ENCODE results near the gene JPH4. TPM values are rescaled to one million over a fixed set of nuclear protein-coding genes. Genes with fewer than 3 reads are reported as not detected.
"Not testable (repeated sequence)": the region's sequence is repeated elsewhere in the genome, so short reads cannot be mapped to it uniquely, and the experiment has no call there.

Gene JPH4
- total and polyA plus RNA-seq, 7 donors, result 0.01 to 0.62 (median 0.13) TPM

DNA sequence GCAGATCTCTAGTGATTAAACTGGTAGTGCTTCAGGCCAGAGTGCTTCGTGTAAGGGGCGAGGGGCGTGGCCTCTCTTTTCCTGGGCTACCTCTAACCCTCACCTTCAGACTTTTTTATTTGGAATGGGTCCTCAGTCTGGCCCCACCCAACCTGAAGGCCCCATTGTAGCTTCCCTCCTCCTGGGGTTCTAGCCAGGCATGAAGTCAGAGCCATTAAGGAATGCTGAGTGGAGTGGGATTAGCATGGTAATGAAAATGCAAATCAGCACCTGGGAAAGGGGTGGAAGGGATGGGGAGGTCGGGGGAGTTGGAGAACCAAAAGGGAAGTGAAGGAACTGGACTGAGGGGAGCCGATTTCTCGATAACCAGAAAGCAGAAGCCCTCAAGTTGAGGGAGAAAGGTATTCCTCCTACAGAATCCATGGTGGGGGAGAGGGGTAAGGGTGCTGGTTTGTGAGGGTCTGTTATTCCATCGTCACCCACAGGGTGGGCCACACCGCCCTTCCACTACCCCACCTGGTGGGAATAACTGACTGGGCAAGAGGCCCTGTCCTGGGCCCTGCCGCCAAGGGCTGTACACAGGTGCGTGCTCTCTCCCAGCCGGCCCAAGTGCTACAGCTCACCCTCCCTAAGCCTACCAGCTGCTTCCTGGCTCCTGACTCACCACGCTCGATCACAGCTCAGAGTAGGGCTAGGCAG is 41.1 kb downstream of the JPH4 start:
- WGBS, 3 donors, result 47 to 60% (median 54%) methylated on average over 13 of the region's 13 CpGs
- no peaks in the 10 kb centered on the region for H3K9me3 ChIP-seq
- ATAC-seq (peak in 1 of 4 donors; percentile 26), DNase-seq (no peak)
- no peaks in the 10 kb centered on the region for H3K36me3 ChIP-seq (ENCODE audit: insufficient read depth in 1 of 2, low read depth in 1 of 2)
- H3K4me3 ChIP-seq, result no peak overlapping the region
- H3K4me1 ChIP-seq, result no peaks in the 10 kb centered on the region
- no peaks in the 10 kb centered on the region for H3K27me3 ChIP-seq (ENCODE audit: insufficient read depth in 3 of 3, low read length in 2 of 3)
- TF ChIP-seq, protein P1, sequence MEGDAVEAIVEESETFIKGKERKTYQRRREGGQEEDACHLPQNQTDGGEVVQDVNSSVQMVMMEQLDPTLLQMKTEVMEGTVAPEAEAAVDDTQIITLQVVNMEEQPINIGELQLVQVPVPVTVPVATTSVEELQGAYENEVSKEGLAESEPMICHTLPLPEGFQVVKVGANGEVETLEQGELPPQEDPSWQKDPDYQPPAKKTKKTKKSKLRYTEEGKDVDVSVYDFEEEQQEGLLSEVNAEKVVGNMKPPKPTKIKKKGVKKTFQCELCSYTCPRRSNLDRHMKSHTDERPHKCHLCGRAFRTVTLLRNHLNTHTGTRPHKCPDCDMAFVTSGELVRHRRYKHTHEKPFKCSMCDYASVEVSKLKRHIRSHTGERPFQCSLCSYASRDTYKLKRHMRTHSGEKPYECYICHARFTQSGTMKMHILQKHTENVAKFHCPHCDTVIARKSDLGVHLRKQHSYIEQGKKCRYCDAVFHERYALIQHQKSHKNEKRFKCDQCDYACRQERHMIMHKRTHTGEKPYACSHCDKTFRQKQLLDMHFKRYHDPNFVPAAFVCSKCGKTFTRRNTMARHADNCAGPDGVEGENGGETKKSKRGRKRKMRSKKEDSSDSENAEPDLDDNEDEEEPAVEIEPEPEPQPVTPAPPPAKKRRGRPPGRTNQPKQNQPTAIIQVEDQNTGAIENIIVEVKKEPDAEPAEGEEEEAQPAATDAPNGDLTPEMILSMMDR (IDR thresholded peaks at IDR 0.05), result no peak
- H3K27ac ChIP-seq, result no peak overlapping the region
- intact Hi-C loops (cut with DNase I), result loop anchor here in 1 of 2 donors (5.0 kb wide), 1 partner anchor 50 kb away; no protein-coding TSS in a partner anchor

DNA sequence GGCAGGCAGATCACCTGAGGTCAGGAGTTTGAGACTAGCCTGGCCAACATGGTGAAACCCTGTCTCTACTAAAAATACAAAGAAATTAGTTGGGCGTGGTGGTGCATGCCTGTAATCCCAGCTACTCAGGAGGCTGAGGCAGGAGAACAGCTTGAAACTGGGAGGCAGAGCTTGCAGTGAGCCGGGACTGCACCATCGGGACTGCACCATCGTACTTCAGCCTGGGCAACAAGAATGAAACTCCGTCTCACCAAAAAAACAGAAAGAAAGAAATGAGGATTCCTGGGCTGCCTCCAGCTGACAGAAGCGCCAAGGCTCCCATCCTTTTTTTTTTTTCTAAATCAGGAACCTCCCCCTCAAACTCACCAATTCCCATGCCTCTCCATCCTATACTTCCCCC is 41.7 kb downstream of the JPH4 start:
- not testable (repeated sequence) for H3K36me3 ChIP-seq (ENCODE audit: insufficient read depth in 1 of 2, low read depth in 1 of 2); H3K4me3 ChIP-seq; ATAC-seq; H3K27me3 ChIP-seq (ENCODE audit: insufficient read depth in 3 of 3, low read length in 2 of 3); H3K9me3 ChIP-seq; H3K4me1 ChIP-seq; DNase-seq; H3K27ac ChIP-seq
- intact Hi-C loops (cut with DNase I), result loop anchor here in 1 of 2 donors (5.0 kb wide), 1 partner anchor 50 kb away; no protein-coding TSS in a partner anchor
- WGBS, 3 donors, result 72 to 81% (median 75%) methylated on average over 6 of the region's 6 CpGs

DNA sequence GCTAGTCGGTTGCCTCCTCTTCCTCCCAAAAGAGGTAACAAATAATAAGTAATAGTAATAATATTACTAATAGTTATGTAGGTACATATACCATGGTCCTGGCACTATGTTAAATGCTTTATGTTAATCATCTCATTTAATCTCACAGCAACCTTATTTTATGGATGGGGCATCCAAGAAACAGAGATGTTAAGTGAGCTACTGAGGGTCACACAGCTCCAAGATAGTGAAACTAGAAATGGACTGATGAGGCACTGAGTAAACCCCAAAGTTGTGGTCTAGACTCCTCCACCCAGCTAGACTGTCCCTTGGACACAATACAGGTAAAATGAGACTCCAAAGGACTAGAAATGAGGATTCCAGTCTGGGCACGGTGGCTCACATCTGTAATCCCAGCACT is 42.1 kb downstream of the JPH4 start:
- TF ChIP-seq, protein P1 (IDR thresholded peaks at IDR 0.05), result no peak
- Histone ChIP-seq H3K4me3 (no peak overlapping the region), H3K9me3 (no peaks in the 10 kb centered on the region), H3K36me3 (ENCODE audit: insufficient read depth in 1 of 2, low read depth in 1 of 2) (no peaks in the 10 kb centered on the region), H3K4me1 (no peaks in the 10 kb centered on the region), H3K27me3 (ENCODE audit: insufficient read depth in 3 of 3, low read length in 2 of 3) (no peaks in the 10 kb centered on the region), H3K27ac (no peak overlapping the region)
- WGBS, 3 donors, result 83 to 86% (median 85%) methylated on average over 2 of the region's 2 CpGs
- intact Hi-C loops (cut with DNase I), result loop anchor here in 1 of 2 donors (5.0 kb wide), 1 partner anchor 49 kb away; no protein-coding TSS in a partner anchor
- no peak for ATAC-seq
- no peak for DNase-seq

DNA sequence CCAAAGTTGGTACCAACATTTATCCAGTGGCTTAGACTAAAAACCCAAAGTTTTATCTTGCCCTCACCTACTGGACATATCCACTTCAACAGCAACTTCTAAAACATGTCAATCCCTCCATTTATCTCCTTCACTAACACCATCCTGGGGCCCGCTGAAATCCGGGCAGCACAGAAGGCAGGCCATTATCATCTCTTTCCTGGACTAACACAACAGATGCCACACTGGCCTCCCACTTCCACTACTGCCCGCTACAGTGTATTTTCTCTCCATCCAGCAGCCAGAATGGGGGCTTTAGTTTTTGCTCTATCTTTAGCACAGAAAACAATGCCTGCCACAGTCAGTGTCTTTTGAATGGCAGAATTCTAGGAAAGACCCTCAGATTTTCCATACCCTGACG is 42.6 kb downstream of the JPH4 start:
- TF ChIP-seq, protein P1 (IDR thresholded peaks at IDR 0.05), result no peak
- DNase-seq, result no peak
- Histone ChIP-seq H3K27me3 (ENCODE audit: insufficient read depth in 3 of 3, low read length in 2 of 3) (peaks cover 0 to 2% (median 0%) of the 10 kb centered on the region in 3 donors), H3K4me3 (no peak overlapping the region), H3K27ac (no peak overlapping the region), H3K9me3 (no peaks in the 10 kb centered on the region), H3K36me3 (ENCODE audit: insufficient read depth in 1 of 2, low read depth in 1 of 2) (no peaks in the 10 kb centered on the region), H3K4me1 (no peaks in the 10 kb centered on the region)
- no peak for ATAC-seq
- intact Hi-C loops (cut with DNase I), result loop anchor here in 1 of 2 donors (5.0 kb wide), 1 partner anchor 49 kb away; no protein-coding TSS in a partner anchor
- 78 to 84% (median 79%) methylated on average over 4 of the region's 4 CpGs for WGBS, 3 donors

DNA sequence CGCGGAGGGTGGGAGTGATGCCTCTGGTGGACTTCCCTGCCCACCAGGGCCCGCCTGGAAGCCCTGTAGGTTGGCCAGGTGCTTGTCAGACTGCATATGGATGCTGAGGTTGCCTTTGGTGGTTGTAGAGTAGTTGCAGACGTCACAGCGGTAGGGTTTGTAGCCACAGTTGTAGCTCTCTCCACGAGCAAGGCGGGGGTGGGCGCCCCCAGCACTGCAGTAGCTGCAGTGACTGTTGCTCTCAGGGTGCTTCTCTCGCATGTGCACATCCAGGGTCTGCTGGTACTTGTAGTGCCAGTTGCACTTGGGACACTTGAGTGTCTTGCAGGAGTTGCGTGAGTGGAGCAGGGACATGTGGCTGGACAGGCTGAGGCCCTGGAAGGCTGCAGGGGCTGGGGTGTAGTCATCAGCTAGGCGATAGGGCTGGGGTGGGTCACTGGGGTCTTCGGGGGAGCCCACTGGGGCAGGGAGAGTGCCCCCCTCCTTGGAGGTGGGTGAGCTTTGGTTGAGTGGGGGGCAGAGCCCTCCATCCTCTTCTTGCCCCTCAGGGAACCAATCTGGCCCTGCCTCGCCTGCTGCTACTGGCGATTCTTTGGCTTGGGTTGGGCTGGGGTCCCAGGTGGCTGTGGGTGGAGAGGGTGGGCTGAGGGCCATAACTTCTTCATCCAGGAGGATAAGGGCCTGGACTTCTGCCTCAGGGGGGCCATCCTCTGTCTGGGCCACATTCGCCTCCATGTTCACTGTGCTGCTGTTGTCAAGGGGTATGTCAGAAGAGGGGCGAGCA is 44.7 kb downstream of the JPH4 start:
- H3K9me3 ChIP-seq, result no peaks in the 10 kb centered on the region
- intact Hi-C loops (cut with DNase I), result no loop called here
- H3K36me3 ChIP-seq (ENCODE audit: insufficient read depth in 1 of 2, low read depth in 1 of 2), result no peaks in the 10 kb centered on the region
- DNase-seq, result no peak
- H3K4me1 ChIP-seq, result no peaks in the 10 kb centered on the region
- ATAC-seq, result no peak
- H3K4me3 ChIP-seq, result no peak overlapping the region
- 93 to 95% (median 95%) methylated on average over 16 of the region's 16 CpGs for WGBS, 3 donors
- no peak overlapping the region for H3K27ac ChIP-seq
- H3K27me3 ChIP-seq (ENCODE audit: insufficient read depth in 3 of 3, low read length in 2 of 3), result peaks cover 0 to 2% (median 0%) of the 10 kb centered on the region in 3 donors
- TF ChIP-seq, protein P1 (IDR thresholded peaks at IDR 0.05), result no peak

Measured in psoas muscle (tissue), 8 donors.